Keratinocyte (primary cell): ENCODE data around the gene RIPOR2. TPM values are rescaled to one million over a fixed set of nuclear protein-coding genes. Genes with fewer than 3 reads are reported as not detected.

Experiments used
- DNase-seq: peaks from one replicate; pipeline ENCODE4 v3.0.0-alpha.2; 2011; ENCODE audit warnings: low read depth, missing footprints, low spot score
- FAIRE-seq: peaks from 2 replicates; lab custom pipeline; 2011; peaks lifted over from hg19 to GRCh38; lab: Jason Lieb, UNC
- H2AFZ ChIP-seq: 2 replicates; pipeline ENCODE4 v1.6.0; 2012; ENCODE audit warnings: low read length, control low read depth, inconsistent platforms; ENCODE audit not compliant: control insufficient read depth
- H3K27ac ChIP-seq: 2 replicates; pipeline ENCODE4 v1.5.1; 2011; ENCODE audit warnings: low read length; ENCODE audit not compliant: control insufficient read depth, insufficient read depth
- H3K27me3 ChIP-seq: 3 replicates; pipeline ENCODE4 v1.6.0; 2011; ENCODE audit warnings: low read length; ENCODE audit not compliant: control insufficient read depth, insufficient read depth; ENCODE audit errors: extremely low read depth
- H3K36me3 ChIP-seq, 2 experiments: 2 replicates in 1 of 2; 3 replicates in 1 of 2; pipeline ENCODE4 v1.5.1; 2011; ENCODE audit warnings: low read length in 2 of 2, mild to moderate bottlenecking in 1 of 2; ENCODE audit not compliant: control insufficient read depth in 2 of 2, insufficient read depth in 2 of 2; ENCODE audit errors: extremely low read depth in 1 of 2
- H3K4me1 ChIP-seq: 3 replicates; pipeline ENCODE4 v1.5.1; 2011; ENCODE audit warnings: low read length; ENCODE audit not compliant: control insufficient read depth, insufficient read depth; ENCODE audit errors: extremely low read depth
- H3K4me2 ChIP-seq: 3 replicates; pipeline ENCODE4 v1.6.0; 2011; ENCODE audit warnings: low read depth, low read length; ENCODE audit not compliant: control insufficient read depth, insufficient read depth; ENCODE audit errors: extremely low read depth
- H3K4me3 ChIP-seq, 3 experiments: fragments of 200-600 bp in 1 of 3; sonication (generic) in 1 of 3; 2 replicates in 2 of 3; 3 replicates in 1 of 3; pipeline ENCODE4 v1.5.1; 2011 to 2016; ENCODE audit warnings: low read length in 3 of 3, mild to moderate bottlenecking in 3 of 3, control low read depth in 2 of 3, inconsistent platforms in 1 of 3, low read depth in 1 of 3, mixed read lengths in 1 of 3, mixed run types in 1 of 3, moderate library complexity in 1 of 3; ENCODE audit not compliant: control insufficient read depth in 2 of 3, insufficient read depth in 2 of 3; ENCODE audit errors: extremely low read depth in 1 of 3
- H3K79me2 ChIP-seq: 2 replicates; pipeline ENCODE4 v1.6.0; 2012; ENCODE audit warnings: low read length; ENCODE audit not compliant: control insufficient read depth, insufficient read depth
- H3K9ac ChIP-seq: 3 replicates; pipeline ENCODE4 v1.6.0; 2011; ENCODE audit warnings: low read length; ENCODE audit not compliant: control insufficient read depth, insufficient read depth; ENCODE audit errors: extremely low read depth
- H3K9me1 ChIP-seq: 3 replicates; pipeline ENCODE4 v1.6.0; 2011; ENCODE audit warnings: low read length; ENCODE audit not compliant: control insufficient read depth, insufficient read depth; ENCODE audit errors: extremely low read depth
- H3K9me3 ChIP-seq: 2 replicates; pipeline ENCODE4 v1.5.1; 2012; ENCODE audit warnings: low read depth, low read length; ENCODE audit not compliant: control insufficient read depth
- H4K20me1 ChIP-seq: 3 replicates; pipeline ENCODE4 v1.6.0; 2011; ENCODE audit warnings: low read length; ENCODE audit not compliant: control insufficient read depth, insufficient read depth; ENCODE audit errors: extremely low read depth
- CTCF ChIP-seq, 3 experiments: IDR thresholded peaks in 1 of 3; conservative IDR thresholded peaks in 1 of 3; optimal IDR thresholded peaks in 1 of 3; 2 replicates in 2 of 3; 3 replicates in 1 of 3; pipeline versions ENCODE3 to v1.5.1; 2011; ENCODE audit warnings: low read length in 3 of 3, mild to moderate bottlenecking in 3 of 3, moderate library complexity in 2 of 3, control low read depth in 1 of 3, inconsistent platforms in 1 of 3; ENCODE audit not compliant: insufficient read depth in 2 of 3; ENCODE audit errors: extremely low read depth in 1 of 3
- EZH2 ChIP-seq: IDR thresholded peaks from one replicate; pipeline ENCODE4 v1.6.1; 2012; ENCODE audit warnings: inconsistent platforms, mild to moderate bottlenecking, low read length, moderate library complexity
- dilution Hi-C: fragments of 300-500 bp; cut with MboI; formaldehyde crosslinking; loops from one replicate; pipeline ENCODE4 v1.7.0; 2020; ENCODE audit warnings: low sequenced_read_pairs; ENCODE audit not compliant: extremely low pct_ligation_motif_present
- polyA plus RNA-seq, 5 experiments: library from polyadenylated mRNA; depleted of rRNA in 3 of 5; stranded (reverse) in 3 of 5; stranded (forward) in 1 of 5; unstranded in 1 of 5; fragments of >200 nt; gene quantifications; 1 replicate in 1 of 5; 2 replicates in 3 of 5; 3 replicates in 1 of 5; pipeline versions ENCODE4 v1.2.1 to v1.2.3, GENCODE V29; 2011 to 2012; ENCODE audit warnings: missing spikeins in 2 of 5, low read depth in 1 of 5, low replicate concordance in 1 of 5

Gene RIPOR2
- polyA plus RNA-seq, 1 donor (not counting 4 experiments of a cell fraction or from before 2014, with no cell fraction given): 0.07 TPM

DNA sequence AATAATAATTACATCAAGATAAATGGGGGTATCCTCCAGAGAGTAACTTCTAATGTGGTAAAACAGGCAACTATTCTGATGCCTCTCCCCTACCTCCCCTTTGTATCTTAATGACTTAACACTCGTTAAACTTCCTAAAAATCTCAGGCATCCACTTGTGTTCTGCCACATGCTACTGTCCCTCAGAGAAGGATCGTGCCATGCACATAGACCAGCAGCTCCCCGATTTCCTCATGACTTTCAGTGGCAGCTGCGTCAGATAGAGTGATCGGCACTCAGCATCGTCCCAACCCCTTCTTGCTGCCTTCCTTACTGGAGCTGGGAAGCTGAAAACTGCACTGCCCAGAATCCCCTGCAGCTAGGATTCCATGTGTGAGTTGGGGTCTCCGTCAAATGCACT lies 32.1 kb downstream of the RIPOR2 start:
- no peak for FAIRE-seq
- dilution Hi-C loops: no loop called here
- Histone ChIP-seq H4K20me1 (no peaks in the 10 kb centered on the region), H3K27me3 (peaks cover 11% of the 10 kb centered on the region), H3K4me2 (no peak overlapping the region), H3K27ac (no peak overlapping the region), H3K9me3 (no peaks in the 10 kb centered on the region), H3K79me2 (no peaks in the 10 kb centered on the region), H3K9ac (no peak overlapping the region), H3K9me1 (no peaks in the 10 kb centered on the region), H3K36me3 (no peaks in the 10 kb centered on the region), H3K4me1 (no peaks in the 10 kb centered on the region), H2AFZ (no peak overlapping the region), H3K4me3 (no peak overlapping the region)
- TF ChIP-seq EZH2 (no peak), CTCF (optimal IDR thresholded peaks at IDR 0.05 in 1 of 3, IDR thresholded peaks at IDR 0.05 in 1 of 3, conservative IDR thresholded peaks at IDR 0.05 in 1 of 3; ENCODE audit: extremely low read depth in 1 of 3, insufficient read depth in 2 of 3, low read length in 3 of 3) (no peak)
- DNase-seq: no peak

DNA sequence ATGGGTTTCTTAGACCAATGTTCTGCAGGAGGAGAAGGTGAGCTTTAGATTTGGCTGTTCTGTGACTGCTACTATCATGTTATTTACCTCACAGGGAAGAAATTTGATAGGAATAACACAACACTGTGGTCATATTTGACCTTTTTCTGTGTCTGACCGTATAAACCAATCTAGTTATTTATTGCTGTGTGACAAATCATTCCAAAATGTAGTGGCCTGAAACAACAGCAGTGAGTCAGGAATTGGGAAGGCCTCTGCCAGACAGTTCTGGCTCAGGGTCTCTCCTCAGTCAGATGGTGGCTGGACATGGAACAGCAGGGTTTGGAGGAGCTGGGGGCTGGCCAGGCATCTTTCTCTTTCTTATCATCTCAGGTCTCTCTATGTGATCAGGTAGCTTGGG lies 33.0 kb downstream of the RIPOR2 start:
- Histone ChIP-seq H3K27me3 (peaks cover 2% of the 10 kb centered on the region), H3K9me3 (no peaks in the 10 kb centered on the region), H3K4me2 (no peak overlapping the region), H3K4me3 (no peak overlapping the region), H3K9ac (no peak overlapping the region), H4K20me1 (no peaks in the 10 kb centered on the region), H3K9me1 (no peaks in the 10 kb centered on the region), H3K27ac (no peak overlapping the region), H3K4me1 (no peaks in the 10 kb centered on the region), H3K36me3 (no peaks in the 10 kb centered on the region), H2AFZ (no peak overlapping the region), H3K79me2 (no peaks in the 10 kb centered on the region)
- FAIRE-seq: no peak
- dilution Hi-C loops: no loop called here
- TF ChIP-seq EZH2 (no peak), CTCF (optimal IDR thresholded peaks at IDR 0.05 in 1 of 3, IDR thresholded peaks at IDR 0.05 in 1 of 3, conservative IDR thresholded peaks at IDR 0.05 in 1 of 3; ENCODE audit: extremely low read depth in 1 of 3, insufficient read depth in 2 of 3, low read length in 3 of 3) (no peak)
- no peak for DNase-seq
